Fibroblast of the conjunctiva (primary cell): Measurements from ENCODE around the gene APLP2.

Experiments used
- DNase-seq: peaks from one replicate; pipeline ENCODE4 v3.0.0-alpha.2; 2010; ENCODE audit warnings: low read depth

APLP2 gene

DNA sequence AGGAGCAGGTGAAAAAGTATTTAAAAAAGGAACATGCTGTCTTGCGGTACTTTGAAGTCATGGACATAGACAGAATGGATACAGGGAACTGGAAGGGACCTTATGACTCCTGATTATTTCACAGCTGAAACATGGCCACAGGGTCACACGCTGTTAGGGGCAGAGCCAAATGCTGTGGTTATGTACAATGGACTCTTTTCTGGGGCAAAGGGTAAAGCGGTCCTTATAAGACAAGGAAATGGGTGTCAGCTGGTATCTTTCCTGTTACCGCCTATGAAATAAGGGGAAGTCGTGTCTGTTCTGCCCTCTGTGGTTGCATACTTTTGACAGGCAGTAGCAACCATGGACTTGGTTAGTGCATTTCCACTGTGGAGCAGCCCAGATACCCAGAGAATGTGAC, 77.1 kb downstream of the APLP2 start:
- DNase-seq = no peak

DNA sequence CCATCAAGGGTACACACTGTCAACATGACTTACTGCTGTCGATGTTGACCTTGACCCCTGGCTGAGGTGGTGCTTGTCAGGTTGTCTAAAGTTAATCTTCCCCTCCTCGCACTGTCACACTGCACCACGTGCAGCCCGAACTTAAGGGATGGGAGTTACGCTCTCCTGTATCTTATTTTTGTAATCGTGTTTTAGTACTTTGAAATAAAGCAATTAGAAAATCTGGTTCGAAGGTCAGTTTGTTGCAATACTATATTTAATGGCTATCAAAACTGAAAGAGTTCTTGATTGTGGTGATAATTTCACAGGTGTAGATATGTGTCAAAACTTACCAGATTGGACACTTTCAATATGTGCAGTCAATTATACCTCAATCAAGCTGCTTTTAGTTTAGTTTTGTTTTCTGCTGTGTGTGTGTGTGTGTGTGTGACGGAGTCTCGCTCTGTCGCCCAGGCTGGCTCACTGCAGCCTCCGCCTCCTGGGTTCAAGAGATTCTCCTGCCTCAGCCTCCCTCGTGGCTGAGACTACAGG, 79.2 kb downstream of the APLP2 start:
- DNase-seq = no peak

- DNase-seq = no peak
Measured at GRCh38 chr11:130150790-130151189, 81.1 kb downstream of the APLP2 start.

DNA sequence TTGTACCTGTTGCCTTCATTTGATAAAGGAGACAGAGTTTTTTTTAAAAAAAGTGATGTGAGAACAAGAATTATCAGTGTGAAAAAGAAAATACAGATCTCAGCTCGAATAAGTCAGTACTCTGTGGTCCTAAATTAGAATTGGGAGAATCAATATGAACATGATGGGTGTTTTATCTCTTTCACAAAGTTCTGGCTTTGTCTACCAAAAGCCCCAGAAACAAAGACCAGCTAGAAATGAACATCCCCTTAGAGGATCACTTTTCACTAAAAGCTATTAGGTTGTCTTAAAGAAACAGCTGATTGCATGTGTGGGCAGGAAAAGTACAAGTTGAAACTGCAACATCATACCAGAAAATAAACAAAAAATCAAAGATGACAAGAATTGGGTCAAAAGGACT, 81.5 kb downstream of the APLP2 start:
- no peak for DNase-seq

DNA sequence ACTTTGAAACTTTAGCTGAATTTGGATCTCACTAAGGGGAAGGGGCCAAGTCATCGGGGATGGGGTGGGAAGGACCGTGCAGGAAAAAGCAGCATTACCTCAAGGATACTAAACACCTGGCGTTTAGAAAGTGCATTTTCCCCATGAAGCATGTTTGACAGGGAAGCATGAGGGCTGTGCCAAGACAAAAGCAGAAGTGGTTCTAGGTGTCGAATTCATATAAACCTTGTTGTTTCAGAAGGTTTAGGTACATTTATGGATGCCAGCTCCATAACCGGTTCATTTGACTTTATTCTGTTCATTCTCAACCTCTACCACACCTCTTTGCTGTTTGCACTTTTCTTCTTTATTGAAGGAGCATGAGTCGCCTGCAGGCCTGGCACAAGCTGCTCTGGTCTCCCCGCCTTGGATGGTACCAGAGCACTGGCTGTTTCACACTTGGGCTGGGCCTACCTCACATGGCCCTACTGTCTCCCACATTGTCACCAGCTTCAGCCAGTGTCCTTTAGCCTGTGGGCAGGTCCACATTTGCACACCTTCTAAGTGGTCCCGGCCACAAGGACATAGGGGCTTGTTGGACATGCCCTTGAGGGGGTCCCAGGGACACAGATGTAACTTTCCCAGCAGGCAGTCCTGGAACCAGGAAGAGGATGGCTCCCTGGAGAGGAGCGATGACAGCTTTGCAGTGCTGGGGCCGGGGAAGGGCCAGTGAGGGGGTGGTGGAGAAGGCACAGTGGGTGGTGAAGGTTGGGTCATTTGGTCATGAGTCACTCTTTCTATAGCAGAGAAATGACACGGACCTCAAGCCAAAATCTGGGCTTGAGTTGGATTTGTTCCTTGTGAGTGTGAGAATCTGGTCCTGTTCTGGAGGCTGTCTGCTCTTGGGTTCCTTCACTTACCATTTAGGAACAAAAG, 86.7 kb downstream of the APLP2 start:
- no peak for DNase-seq

DNA sequence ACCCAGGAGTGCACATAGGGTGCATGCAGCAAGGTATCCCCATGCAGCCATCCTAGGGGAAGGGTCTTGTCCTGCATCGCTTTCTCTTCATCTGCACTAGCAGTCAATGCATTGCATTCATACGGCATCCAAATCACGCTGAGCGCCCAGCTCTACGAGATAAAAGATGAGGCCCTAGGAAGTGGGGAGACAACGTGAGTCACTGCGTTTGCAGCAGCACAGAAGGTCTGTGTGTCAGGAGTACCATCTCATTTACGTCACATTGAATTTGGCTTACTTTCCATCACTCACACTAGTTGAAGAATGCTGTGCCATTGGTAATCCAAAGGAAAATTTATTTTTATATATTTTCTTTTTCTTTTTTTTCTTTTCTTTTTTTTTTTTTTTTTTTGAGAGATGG, 87.4 kb downstream of the APLP2 start:
- DNase-seq = no peak

DNA sequence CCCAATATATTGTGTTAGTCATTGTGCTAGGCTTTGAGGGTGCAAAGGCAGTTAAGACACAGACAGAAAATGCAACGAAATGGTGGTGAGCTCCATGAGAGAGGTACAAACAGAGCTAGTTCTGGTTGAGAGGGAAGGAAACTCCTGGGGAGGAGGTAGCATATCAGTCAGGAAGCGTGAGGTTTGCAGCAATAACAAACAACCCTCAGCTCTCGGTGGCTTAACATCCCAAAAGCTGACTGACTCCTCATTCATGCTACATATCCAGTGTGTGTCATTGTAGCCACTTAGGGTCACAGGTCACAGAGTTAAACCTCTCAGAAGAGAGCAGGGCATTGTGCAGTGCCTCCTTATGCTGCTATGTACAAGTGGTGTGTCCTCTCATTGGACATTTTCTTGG, 88.1 kb downstream of the APLP2 start:
- no peak for DNase-seq

- no peak for DNase-seq
Measured at GRCh38 chr11:130159139-130159538, 89.4 kb downstream of the APLP2 start.

- no peak for DNase-seq
Measured at GRCh38 chr11:130159657-130160497, 90.2 kb downstream of the APLP2 start, which contains the start of gene ST14. ST14 (plus strand) TSS chr11:130159782; CDS start chr11:130159980, 198 bp downstream.

GRCh38 chr11:130160498-130161155, 90.9 kb downstream of the APLP2 start:
- no peak for DNase-seq

DNA sequence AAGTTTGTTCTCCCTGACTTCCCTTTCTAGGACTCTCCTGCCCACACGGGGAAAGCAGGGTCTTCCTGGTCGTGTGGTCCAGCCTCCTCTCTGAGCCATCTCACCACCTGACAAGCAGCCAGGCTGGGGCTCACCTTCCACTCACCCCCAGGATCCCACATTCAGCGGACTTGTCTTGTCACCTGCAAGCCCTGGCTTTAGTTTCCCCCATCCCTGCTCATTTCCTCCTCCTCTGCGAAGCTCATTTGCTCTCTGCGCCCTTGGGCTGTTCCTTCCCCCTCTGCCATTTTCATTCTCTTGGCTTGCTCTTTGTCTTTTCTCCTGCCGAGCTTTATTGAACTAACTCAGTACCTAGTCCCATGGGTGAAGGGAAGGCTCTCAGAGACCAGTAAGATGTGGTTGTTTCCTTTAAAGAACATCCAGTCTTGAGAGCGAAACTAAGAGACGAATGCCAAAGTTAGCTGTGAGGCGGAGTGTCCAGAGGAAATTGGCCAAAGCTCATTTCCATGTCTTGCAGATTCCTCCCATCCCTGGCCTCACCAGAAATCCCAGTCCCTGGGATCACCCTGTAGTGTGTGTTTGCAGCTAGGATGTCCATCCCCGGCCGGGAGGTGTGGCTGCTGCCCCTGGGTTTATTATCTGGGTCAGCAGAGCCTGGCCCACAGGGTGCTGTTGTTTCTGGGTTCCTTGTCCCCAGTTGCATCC, 91.9 kb downstream of the APLP2 start:
- no peak for DNase-seq

GRCh38 chr11:130162733-130163132, 93.0 kb downstream of the APLP2 start:
- DNase-seq = no peak

- no peak for DNase-seq
Measured at GRCh38 chr11:130163346-130164220, 93.9 kb downstream of the APLP2 start.

DNA sequence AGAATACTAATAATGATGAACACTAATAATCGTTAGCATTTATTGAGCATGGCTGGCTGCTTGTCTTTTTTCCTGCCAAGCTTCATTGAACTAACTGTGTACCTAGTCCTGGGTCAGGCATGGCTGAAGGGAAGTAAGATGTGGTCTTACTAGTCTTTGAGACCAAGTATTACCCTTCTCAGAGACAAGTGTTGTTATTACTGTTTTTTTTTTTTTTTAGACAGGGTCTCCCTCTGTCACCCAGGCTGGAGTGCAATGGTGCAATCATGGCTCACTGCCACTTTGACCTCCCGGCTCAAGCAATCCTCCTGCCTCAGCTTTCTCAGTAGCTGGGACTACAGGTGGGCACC, 94.5 kb downstream of the APLP2 start:
- no peak for DNase-seq

DNA sequence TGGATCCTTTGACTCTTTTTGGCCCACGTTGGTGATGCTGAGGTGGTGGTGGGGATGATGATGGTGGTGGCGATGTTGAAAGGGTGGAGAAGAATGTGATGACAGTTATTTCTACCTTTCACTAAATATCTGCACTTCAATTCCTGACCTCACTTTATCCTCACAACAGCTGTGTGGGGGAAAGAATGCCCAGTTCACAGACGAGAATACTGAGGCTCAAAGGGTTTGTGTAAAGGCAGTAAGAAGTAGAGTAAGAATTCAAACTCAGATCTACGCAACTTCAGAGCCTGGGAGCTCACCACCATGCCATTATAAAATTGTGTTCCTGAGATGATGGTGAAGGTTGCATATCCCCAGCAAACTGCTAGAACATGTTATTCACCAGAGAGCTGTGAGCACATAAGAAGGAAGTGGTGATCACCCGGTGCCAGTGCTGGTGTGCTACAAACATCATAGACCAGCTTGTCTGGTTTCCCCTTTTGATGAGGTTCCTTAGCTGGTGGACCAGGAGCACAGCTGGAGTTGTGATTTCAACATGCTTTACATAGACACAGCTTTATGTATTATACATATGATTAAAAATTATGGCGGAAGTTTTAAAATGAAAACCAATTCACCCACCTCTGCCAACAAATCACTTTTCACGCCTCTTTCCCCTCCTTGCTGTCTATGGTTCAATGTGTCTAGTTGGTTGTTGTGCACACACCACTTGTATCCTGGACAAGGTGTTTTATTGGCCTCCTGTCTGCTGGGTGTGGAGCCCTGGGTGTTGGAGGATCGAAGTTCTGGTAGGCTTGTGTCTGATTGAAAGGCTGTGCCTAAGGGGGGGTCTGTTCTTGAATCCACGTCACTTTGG, 96.1 kb downstream of the APLP2 start:
- no peak for DNase-seq

DNA sequence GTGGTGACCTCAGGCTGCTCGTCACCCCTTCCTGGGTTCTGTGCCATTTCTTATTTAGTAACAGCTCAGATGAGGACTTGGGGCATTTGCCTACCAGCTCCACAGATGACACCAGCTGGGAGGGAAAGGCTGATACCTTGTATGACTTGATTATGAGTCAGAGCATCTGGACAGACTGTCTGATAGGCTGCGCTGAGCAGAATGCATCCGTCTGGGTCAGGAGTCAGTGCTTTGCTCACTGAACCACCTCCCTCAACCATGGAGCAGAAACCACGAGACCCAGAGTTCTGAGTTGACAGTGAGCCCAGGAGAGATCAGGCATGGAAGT, 96.7 kb downstream of the APLP2 start:
- DNase-seq = peak; percentile 67

GRCh38 chr11:130167146-130167545, 97.5 kb downstream of the APLP2 start:
- DNase-seq = no peak

DNA sequence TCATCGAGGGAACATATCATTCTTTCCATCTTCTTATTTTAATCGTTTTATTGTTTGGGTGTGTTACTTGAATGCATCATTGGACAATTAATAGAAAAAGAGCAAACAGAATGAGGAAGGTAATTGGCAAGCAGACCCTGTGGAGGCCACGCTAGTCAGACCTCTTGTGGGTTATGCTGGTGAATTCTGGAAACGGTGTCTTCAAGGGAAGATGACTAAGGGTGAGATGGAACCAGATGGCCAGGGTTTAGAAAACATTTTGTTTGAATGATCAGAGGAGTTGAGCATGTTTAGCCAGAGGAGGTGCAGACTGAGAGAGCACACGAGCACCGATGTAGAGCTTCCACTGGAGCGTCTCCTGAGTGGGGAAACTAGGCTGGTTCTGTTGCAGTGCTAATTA, 98.4 kb downstream of the APLP2 start:
- DNase-seq = no peak

DNA sequence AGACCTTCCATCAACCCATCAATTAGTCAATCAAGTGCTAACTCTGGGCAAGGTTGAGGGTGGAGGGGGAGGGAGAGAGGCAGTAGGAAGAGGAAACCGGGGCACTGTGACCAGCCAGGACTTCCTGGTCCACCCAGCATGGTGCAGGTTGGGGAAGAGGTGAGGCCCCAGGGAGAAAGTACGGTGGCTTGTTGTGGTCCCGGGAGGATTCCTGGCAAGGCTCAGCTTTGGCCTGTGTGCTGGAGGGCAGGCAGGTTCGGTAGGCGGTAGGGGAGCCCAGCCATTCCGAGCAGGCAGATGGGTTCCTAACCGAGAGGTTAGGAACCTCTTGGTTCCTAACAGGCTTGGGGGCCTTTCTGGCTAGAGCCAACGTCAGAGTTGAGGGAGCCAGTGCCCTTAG, 100.7 kb downstream of the APLP2 start:
- DNase-seq = no peak

GRCh38 chr11:130171534-130171933, 101.8 kb downstream of the APLP2 start:
- DNase-seq = no peak
